GM21619 (cell line): Measurements from ENCODE around the gene MRM2.

Source experiments
- ATAC-seq: cut with Tn5 transposase; IDR thresholded peaks from one replicate; pipeline ENCODE4 v1.9.1; 2021; ENCODE audit not compliant: unreplicated experiment

The MRM2 gene

GRCh38 chr7:2249744-2250323 is 7.8 kb upstream of the MRM2 start:
- ATAC-seq, result no peak

- ATAC-seq, result peak; percentile 65
Observed at GRCh38 chr7:2248984-2249694, 7.1 kb upstream of the MRM2 start.

- no peak for ATAC-seq
Observed at GRCh38 chr7:2247141-2247995, 5.4 kb upstream of the MRM2 start.

- ATAC-seq, result no peak
Observed at GRCh38 chr7:2245883-2246675, 4.1 kb upstream of the MRM2 start.

- ATAC-seq, result no peak
Observed at GRCh38 chr7:2244404-2244995, 2.5 kb upstream of the MRM2 start.

GRCh38 chr7:2243458-2243857 is 1.5 kb upstream of the MRM2 start:
- ATAC-seq, result no peak

GRCh38 chr7:2242541-2243429 is 780 bp upstream of the MRM2 start:
- ATAC-seq, result no peak

GRCh38 chr7:2239242-2239641 is 2.8 kb downstream of the MRM2 start:
- no peak for ATAC-seq

GRCh38 chr7:2237109-2237602 is 4.8 kb downstream of the MRM2 start:
- peak; percentile 56 for ATAC-seq

- ATAC-seq, result no peak
Observed at GRCh38 chr7:2233926-2234325, 8.1 kb downstream of the MRM2 start.

- peak; percentile 68 for ATAC-seq
Observed at GRCh38 chr7:2232766-2233520, 9.1 kb downstream of the MRM2 start, which contains the start of gene MAD1L1. Gene MAD1L1 (minus strand): TSS chr7:2232945. CDS start chr7:2230133, 2,812 bp downstream.

- peak; percentile 32 for ATAC-seq
Observed at GRCh38 chr7:2231992-2232765, 9.8 kb downstream of the MRM2 start.

GRCh38 chr7:2230882-2231281 is 11.1 kb downstream of the MRM2 start:
- no peak for ATAC-seq

- ATAC-seq, result no peak
Observed at GRCh38 chr7:2230226-2230625, 11.8 kb downstream of the MRM2 start.

- ATAC-seq, result no peak
Observed at GRCh38 chr7:2229467-2229866, 12.5 kb downstream of the MRM2 start.

- ATAC-seq, result no peak
Observed at GRCh38 chr7:2228921-2229320, 13.1 kb downstream of the MRM2 start.

GRCh38 chr7:2227699-2228098 is 14.3 kb downstream of the MRM2 start:
- no peak for ATAC-seq

GRCh38 chr7:2225830-2226229 is 16.2 kb downstream of the MRM2 start:
- ATAC-seq, result no peak
